ENCODE measurements around the gene MYH8. TPM values are rescaled to one million over a fixed set of nuclear protein-coding genes. Genes with fewer than 3 reads are reported as not detected.

MYH8 gene
- total and polyA plus RNA-seq, 2 experiments from 2014 or later: 0.11 TPM; not detected in 1

GRCh38 chr17:10429421-10430045, 7.8 kb upstream of the MYH8 start:
- Histone ChIP-seq H3K4me3 (no peak overlapping the region), H3K4me2 (no peak overlapping the region), H3K36me3 (replicated peaks; ENCODE audit: insufficient read depth, low read depth) (no peaks in the 10 kb centered on the region), H3K9me3 (ENCODE audit: low read depth) (no peaks in the 10 kb centered on the region), H4K20me1 (ENCODE audit: insufficient read depth, poor library complexity, severe bottlenecking) (no peaks in the 10 kb centered on the region), H2AFZ (no peak overlapping the region), H3K27ac (no peak overlapping the region), H3K9me2 (replicated peaks; ENCODE audit: insufficient read depth) (no peaks in the 10 kb centered on the region), H3K27me3 (no peaks in the 10 kb centered on the region), H3K4me1 (ENCODE audit: insufficient read depth) (no peaks in the 10 kb centered on the region), H3K79me2 (no peaks in the 10 kb centered on the region)
- TF ChIP-seq EZH2phosphoT487 (IDR thresholded peaks at IDR 0.05; ENCODE audit: low read depth, severe bottlenecking, unreplicated experiment): no peak
- no peak for TF ChIP-seq EZH2 (IDR thresholded peaks at IDR 0.05; ENCODE audit: borderline replicate concordance)
- 80% methylated on average over 2 of the region's 2 CpGs for WGBS (ENCODE audit: low lambda C conversion rate, missing lambda C conversion rate)
- no peak for DNase-seq (ENCODE audit: low spot score)

- no peak overlapping the region for H3K27ac ChIP-seq
- H3K4me1 ChIP-seq (ENCODE audit: insufficient read depth): no peaks in the 10 kb centered on the region
- no peaks in the 10 kb centered on the region for H3K9me2 ChIP-seq (replicated peaks; ENCODE audit: insufficient read depth)
- whole genome bisulfite sequencing (ENCODE audit: low lambda C conversion rate, missing lambda C conversion rate): 71% methylated on average over 2 of the region's 2 CpGs
- no peak for TF ChIP-seq EZH2 (IDR thresholded peaks at IDR 0.05; ENCODE audit: borderline replicate concordance)
- no peak for TF ChIP-seq CTCF (IDR thresholded peaks at IDR 0.05; ENCODE audit: poor library complexity)
- TF ChIP-seq EZH2phosphoT487 (IDR thresholded peaks at IDR 0.05; ENCODE audit: low read depth, severe bottlenecking, unreplicated experiment): no peak
- no peaks in the 10 kb centered on the region for H3K36me3 ChIP-seq (replicated peaks; ENCODE audit: insufficient read depth, low read depth)
- no peaks in the 10 kb centered on the region for H3K9me3 ChIP-seq (ENCODE audit: low read depth)
- no peaks in the 10 kb centered on the region for H3K79me2 ChIP-seq
- H3K4me2 ChIP-seq: no peak overlapping the region
- H3K4me3 ChIP-seq: no peak overlapping the region
- no peak overlapping the region for H2AFZ ChIP-seq
- no peak for DNase-seq (ENCODE audit: low spot score)
- no peaks in the 10 kb centered on the region for H4K20me1 ChIP-seq (ENCODE audit: insufficient read depth, poor library complexity, severe bottlenecking)
- no peaks in the 10 kb centered on the region for H3K27me3 ChIP-seq
These were observed 7.0 kb upstream of the MYH8 start for GRCh38 chr17:10428781-10429180.

- Histone ChIP-seq H3K4me2 (no peak overlapping the region), H3K4me1 (ENCODE audit: insufficient read depth) (no peaks in the 10 kb centered on the region), H4K20me1 (ENCODE audit: insufficient read depth, poor library complexity, severe bottlenecking) (no peaks in the 10 kb centered on the region), H3K4me3 (no peak overlapping the region), H3K9me2 (replicated peaks; ENCODE audit: insufficient read depth) (no peaks in the 10 kb centered on the region), H3K27me3 (no peaks in the 10 kb centered on the region), H3K27ac (no peak overlapping the region), H3K36me3 (replicated peaks; ENCODE audit: insufficient read depth, low read depth) (no peaks in the 10 kb centered on the region), H3K9me3 (ENCODE audit: low read depth) (no peaks in the 10 kb centered on the region), H2AFZ (no peak overlapping the region), H3K79me2 (no peaks in the 10 kb centered on the region)
- DNase-seq (ENCODE audit: low spot score): no peak
- no peak for TF ChIP-seq EZH2phosphoT487 (IDR thresholded peaks at IDR 0.05; ENCODE audit: low read depth, severe bottlenecking, unreplicated experiment)
- TF ChIP-seq CTCF (IDR thresholded peaks at IDR 0.05; ENCODE audit: poor library complexity): no peak
- no peak for TF ChIP-seq EZH2 (IDR thresholded peaks at IDR 0.05; ENCODE audit: borderline replicate concordance)
- 83% methylated on average over 2 of the region's 2 CpGs for WGBS (ENCODE audit: low lambda C conversion rate, missing lambda C conversion rate)
These were observed 539 bp downstream of the MYH8 start for GRCh38 chr17:10421211-10421610.

- H3K27me3 ChIP-seq: no peaks in the 10 kb centered on the region
- TF ChIP-seq EZH2phosphoT487 (IDR thresholded peaks at IDR 0.05; ENCODE audit: low read depth, severe bottlenecking, unreplicated experiment) (no peak), CTCF (IDR thresholded peaks at IDR 0.05; ENCODE audit: poor library complexity) (no peak), EZH2 (IDR thresholded peaks at IDR 0.05; ENCODE audit: borderline replicate concordance) (no peak)
- H3K4me1 ChIP-seq (ENCODE audit: insufficient read depth): no peaks in the 10 kb centered on the region
- no peaks in the 10 kb centered on the region for H3K36me3 ChIP-seq (replicated peaks; ENCODE audit: insufficient read depth, low read depth)
- no peaks in the 10 kb centered on the region for H3K79me2 ChIP-seq
- 75% methylated on average over 2 of the region's 2 CpGs for WGBS (ENCODE audit: low lambda C conversion rate, missing lambda C conversion rate)
- no peak overlapping the region for H3K4me2 ChIP-seq
- no peaks in the 10 kb centered on the region for H3K9me2 ChIP-seq (replicated peaks; ENCODE audit: insufficient read depth)
- no peaks in the 10 kb centered on the region for H4K20me1 ChIP-seq (ENCODE audit: insufficient read depth, poor library complexity, severe bottlenecking)
- H3K4me3 ChIP-seq: no peak overlapping the region
- no peak overlapping the region for H3K27ac ChIP-seq
- H2AFZ ChIP-seq: no peak overlapping the region
- DNase-seq (ENCODE audit: low spot score): no peak
- no peaks in the 10 kb centered on the region for H3K9me3 ChIP-seq (ENCODE audit: low read depth)
These were observed 939 bp downstream of the MYH8 start for GRCh38 chr17:10420811-10421210.
